Measurements from ENCODE around the gene MB21D2. TPM values are rescaled to one million over a fixed set of nuclear protein-coding genes. Genes with fewer than 3 reads are reported as not detected.
A peak's percentile ranks its signal among the peaks of the same experiment; 100 is the strongest.

The MB21D2 gene
- total RNA-seq, 2 experiments from 2014 or later = 6.6 to 7.7 TPM

- Mint-ChIP-seq H3K4me3 (no peak overlapping the region), H3K27ac (no peak overlapping the region), H3K27me3 (no peaks in the 10 kb centered on the region), H3K36me3 (ENCODE audit: low read depth) (no peaks in the 10 kb centered on the region), H3K9me3 (peaks cover 2% of the 10 kb centered on the region), H3K4me1 (peaks cover 15% of the 10 kb centered on the region)
- ChIA-PET CTCF (interaction anchor here (0.6 to 1.1 kb wide), 2 partner anchors 15 to 94 kb away, joined by 3 to 4 read pairs; no protein-coding TSS in a partner anchor), POLR2A (no interaction called here)
- DNase-seq = no peak
Measured at GRCh38 chr3:192831801-192832347, 85.8 kb downstream of the MB21D2 start.

GRCh38 chr3:192831111-192831644, 86.5 kb downstream of the MB21D2 start:
- Mint-ChIP-seq H3K27me3 (no peaks in the 10 kb centered on the region), H3K9me3 (peaks cover 2% of the 10 kb centered on the region), H3K27ac (no peak overlapping the region), H3K4me3 (no peak overlapping the region), H3K4me1 (peaks cover 15% of the 10 kb centered on the region), H3K36me3 (ENCODE audit: low read depth) (no peaks in the 10 kb centered on the region)
- POLR2A ChIA-PET = no interaction called here
- CTCF ChIA-PET = no interaction called here
- DNase-seq = no peak

GRCh38 chr3:192830291-192831110, 87.2 kb downstream of the MB21D2 start:
- ChIA-PET POLR2A (interaction anchor here (0.6 kb wide), 1 partner anchor 69 kb away, joined by 5 read pairs; no protein-coding TSS in a partner anchor), CTCF (interaction anchor here (0.8 kb wide), 1 partner anchor 15 kb away, joined by 3 read pairs; no protein-coding TSS in a partner anchor)
- Mint-ChIP-seq H3K27me3 (no peaks in the 10 kb centered on the region), H3K9me3 (peaks cover 2% of the 10 kb centered on the region), H3K27ac (no peak overlapping the region), H3K4me1 (peaks cover 10% of the 10 kb centered on the region), H3K36me3 (ENCODE audit: low read depth) (no peaks in the 10 kb centered on the region), H3K4me3 (no peak overlapping the region)
- no peak for DNase-seq

GRCh38 chr3:192827863-192828594, 89.6 kb downstream of the MB21D2 start:
- CTCF ChIA-PET = no interaction called here
- H3K36me3 Mint-ChIP-seq (ENCODE audit: low read depth) = no peaks in the 10 kb centered on the region
- H3K4me3 Mint-ChIP-seq = no peak overlapping the region
- peaks cover 2% of the 10 kb centered on the region for H3K9me3 Mint-ChIP-seq
- no peaks in the 10 kb centered on the region for H3K27me3 Mint-ChIP-seq
- no peak for DNase-seq
- H3K27ac Mint-ChIP-seq = no peak overlapping the region
- H3K4me1 Mint-ChIP-seq = peaks cover 6% of the 10 kb centered on the region
- POLR2A ChIA-PET = no interaction called here

GRCh38 chr3:192827208-192827607, 90.4 kb downstream of the MB21D2 start:
- Mint-ChIP-seq H3K4me3 (no peak overlapping the region), H3K9me3 (peaks cover 2% of the 10 kb centered on the region), H3K27me3 (no peaks in the 10 kb centered on the region), H3K27ac (no peak overlapping the region), H3K4me1 (peaks cover 6% of the 10 kb centered on the region), H3K36me3 (ENCODE audit: low read depth) (no peaks in the 10 kb centered on the region)
- no peak for DNase-seq
- ChIA-PET CTCF (interaction anchor here (1.0 to 1.3 kb wide), 3 partner anchors 11 to 64 kb away, joined by 4 read pairs; no protein-coding TSS in a partner anchor), POLR2A (no interaction called here)

- Mint-ChIP-seq H3K4me3 (no peak overlapping the region), H3K36me3 (ENCODE audit: low read depth) (no peaks in the 10 kb centered on the region), H3K9me3 (peaks cover 2% of the 10 kb centered on the region), H3K27me3 (no peaks in the 10 kb centered on the region), H3K27ac (no peak overlapping the region), H3K4me1 (peaks cover 4% of the 10 kb centered on the region)
- CTCF ChIA-PET = interaction anchor here (1.0 to 1.3 kb wide), 3 partner anchors 12 to 65 kb away, joined by 4 read pairs; no protein-coding TSS in a partner anchor
- POLR2A ChIA-PET = no interaction called here
- DNase-seq = no peak
Measured at GRCh38 chr3:192826214-192827006, 91.2 kb downstream of the MB21D2 start.

GRCh38 chr3:192825657-192826200, 91.9 kb downstream of the MB21D2 start:
- CTCF ChIA-PET = no interaction called here

GRCh38 chr3:192825216-192825615, 92.4 kb downstream of the MB21D2 start:
- CTCF ChIA-PET = no interaction called here
- no peak for DNase-seq
- Mint-ChIP-seq H3K9me3 (peaks cover 2% of the 10 kb centered on the region), H3K36me3 (ENCODE audit: low read depth) (no peaks in the 10 kb centered on the region), H3K27me3 (no peaks in the 10 kb centered on the region), H3K27ac (no peak overlapping the region), H3K4me3 (no peak overlapping the region), H3K4me1 (peaks cover under 1% of the 10 kb centered on the region)
- POLR2A ChIA-PET = no interaction called here

More at GRCh38 chr3:192825657-192826200, 91.9 kb downstream of the MB21D2 start:
- no peak for DNase-seq
- Mint-ChIP-seq H3K9me3 (peaks cover 2% of the 10 kb centered on the region), H3K36me3 (ENCODE audit: low read depth) (no peaks in the 10 kb centered on the region), H3K27ac (no peak overlapping the region), H3K27me3 (no peaks in the 10 kb centered on the region), H3K4me3 (no peak overlapping the region), H3K4me1 (no peaks in the 10 kb centered on the region)
- POLR2A ChIA-PET = no interaction called here

GRCh38 chr3:192824313-192824712, 93.3 kb downstream of the MB21D2 start:
- CTCF ChIA-PET = no interaction called here
- H3K4me1 Mint-ChIP-seq = peaks cover 3% of the 10 kb centered on the region

GRCh38 chr3:192821161-192821560, 96.5 kb downstream of the MB21D2 start:
- ChIA-PET POLR2A (no interaction called here), CTCF (interaction anchor here (0.6 kb wide), 1 partner anchor 213 kb away, joined by 3 read pairs; no protein-coding TSS in a partner anchor)
- Mint-ChIP-seq H3K4me1 (peaks cover 26% of the 10 kb centered on the region), H3K4me3 (no peak overlapping the region), H3K36me3 (ENCODE audit: low read depth) (no peaks in the 10 kb centered on the region), H3K9me3 (no peaks in the 10 kb centered on the region), H3K27me3 (no peaks in the 10 kb centered on the region), H3K27ac (peak overlapping the region; percentile 22)
- no peak for DNase-seq

More at GRCh38 chr3:192824313-192824712, 93.3 kb downstream of the MB21D2 start:
- H3K9me3 Mint-ChIP-seq = peaks cover 2% of the 10 kb centered on the region
- no peaks in the 10 kb centered on the region for H3K27me3 Mint-ChIP-seq
- H3K4me3 Mint-ChIP-seq = no peak overlapping the region
- no peaks in the 10 kb centered on the region for H3K36me3 Mint-ChIP-seq (ENCODE audit: low read depth)
- POLR2A ChIA-PET = no interaction called here
- H3K27ac Mint-ChIP-seq = no peak overlapping the region
- no peak for DNase-seq

- Mint-ChIP-seq H3K27me3 (peaks cover 2% of the 10 kb centered on the region), H3K9me3 (no peaks in the 10 kb centered on the region), H3K36me3 (ENCODE audit: low read depth) (no peaks in the 10 kb centered on the region), H3K27ac (no peak overlapping the region), H3K4me3 (no peak overlapping the region), H3K4me1 (peaks cover 26% of the 10 kb centered on the region)
- DNase-seq = no peak
- CTCF ChIA-PET = no interaction called here
- POLR2A ChIA-PET = no interaction called here
Measured at GRCh38 chr3:192820161-192820560, 97.5 kb downstream of the MB21D2 start.

- Mint-ChIP-seq H3K27me3 (peaks cover 2% of the 10 kb centered on the region), H3K9me3 (no peaks in the 10 kb centered on the region), H3K4me3 (no peak overlapping the region), H3K27ac (no peak overlapping the region), H3K4me1 (peaks cover 26% of the 10 kb centered on the region), H3K36me3 (ENCODE audit: low read depth) (no peaks in the 10 kb centered on the region)
- POLR2A ChIA-PET = no interaction called here
- CTCF ChIA-PET = no interaction called here
- DNase-seq = no peak
Measured at GRCh38 chr3:192819001-192819569, 98.6 kb downstream of the MB21D2 start.

All from activated CD4-positive, alpha-beta T cell treated with anti-CD3 and anti-CD28 coated beads, Interleukin-2, amount 10 ng/mL, durations not matched to agents 7 days and 5 days (primary cell).